Medulla oblongata (tissue), 1 donor: ENCODE data around the gene ACOT8.
"Not testable (repeated sequence)": the region's sequence is repeated elsewhere in the genome, so short reads cannot be mapped to it uniquely, and the experiment has no call there.

Experiments used
- DNase-seq: peaks from one replicate; pipeline ENCODE4 v3.0.0-alpha.2; 2015; ENCODE audit errors: extremely low spot score

The ACOT8 gene

GRCh38 chr20:45853484-45853883 lies 3.7 kb downstream of the ACOT8 start:
- no peak for DNase-seq

- DNase-seq, result no peak
Observed at GRCh38 chr20:45852326-45852725, 4.9 kb downstream of the ACOT8 start.

GRCh38 chr20:45851501-45851900 lies 5.7 kb downstream of the ACOT8 start:
- DNase-seq, result no peak

- no peak for DNase-seq
Observed at GRCh38 chr20:45850926-45851325, 6.3 kb downstream of the ACOT8 start.

GRCh38 chr20:45850238-45850637 lies 7.0 kb downstream of the ACOT8 start:
- DNase-seq, result no peak

- no peak for DNase-seq
Observed at GRCh38 chr20:45848969-45849582, 8.1 kb downstream of the ACOT8 start.

GRCh38 chr20:45848421-45848820 lies 8.8 kb downstream of the ACOT8 start:
- DNase-seq, result no peak

GRCh38 chr20:45845452-45845851 lies 11.7 kb downstream of the ACOT8 start:
- DNase-seq, result no peak

GRCh38 chr20:45843506-45843905 lies 13.7 kb downstream of the ACOT8 start:
- DNase-seq, result no peak

- DNase-seq, result no peak
Observed at GRCh38 chr20:45842169-45842812, 14.9 kb downstream of the ACOT8 start.

- no peak for DNase-seq
Observed at GRCh38 chr20:45841407-45842129, 15.6 kb downstream of the ACOT8 start.

GRCh38 chr20:45840700-45841198 lies 16.4 kb downstream of the ACOT8 start:
- no peak for DNase-seq

- DNase-seq, result no peak
Observed at GRCh38 chr20:45836841-45837240, 20.4 kb downstream of the ACOT8 start.

GRCh38 chr20:45835825-45836224 lies 21.4 kb downstream of the ACOT8 start:
- no peak for DNase-seq

- DNase-seq, result no peak
Observed at GRCh38 chr20:45835329-45835765, 21.8 kb downstream of the ACOT8 start.

- DNase-seq, result no peak
Observed at GRCh38 chr20:45834797-45835161, 22.4 kb downstream of the ACOT8 start.

- peak; percentile 77 for DNase-seq
Observed at GRCh38 chr20:45833883-45834796, 23.1 kb downstream of the ACOT8 start.

GRCh38 chr20:45833030-45833882 lies 23.9 kb downstream of the ACOT8 start, which contains the start of gene SNX21:
Gene SNX21, plus strand, starts transcription at chr20:45833799. Its CDS starts 121 bp downstream, at chr20:45833920.
- peak; percentile 63 for DNase-seq

- no peak for DNase-seq
Observed at GRCh38 chr20:45832619-45833018, 24.6 kb downstream of the ACOT8 start.

GRCh38 chr20:45829673-45830106 lies 27.5 kb downstream of the ACOT8 start:
- not testable (repeated sequence) for DNase-seq

GRCh38 chr20:45828589-45828988 lies 28.6 kb downstream of the ACOT8 start:
- DNase-seq, result no peak
